HG02571 (cell line): Measurements from ENCODE around the gene SHLD3.
"Not testable (repeated sequence)": the region's sequence is repeated elsewhere in the genome, so short reads cannot be mapped to it uniquely, and the experiment has no call there.

Experiments
- ATAC-seq: cut with Tn5 transposase; IDR thresholded peaks from one replicate; pipeline ENCODE4 v1.9.1; 2021; ENCODE audit warnings: mild to moderate bottlenecking, moderate library complexity; ENCODE audit not compliant: unreplicated experiment

Gene SHLD3

GRCh38 chr5:65676056-65676455 lies 51.2 kb downstream of the SHLD3 start:
- not testable (repeated sequence) for ATAC-seq
